WI38 (cell line): Measurements from ENCODE around the gene TRIM10.

Experiments used
- H3K4me3 ChIP-seq: 2 replicates; pipeline ENCODE4 v1.5.1; 2011; ENCODE audit warnings: low read depth, mild to moderate bottlenecking, control low read depth, low read length
- CTCF ChIP-seq: IDR thresholded peaks from 2 replicates; pipeline ENCODE4 v1.5.1; 2012; ENCODE audit warnings: low read depth, mild to moderate bottlenecking, control low read depth, low read length

The TRIM10 gene

GRCh38 chr6:30152016-30152673 is 8.9 kb downstream of the TRIM10 start:
- TF ChIP-seq CTCF, result no peak

GRCh38 chr6:30151580-30151979 is 9.4 kb downstream of the TRIM10 start:
- TF ChIP-seq CTCF, result no peak
- no peak overlapping the region for H3K4me3 ChIP-seq

More at GRCh38 chr6:30152016-30152673, 8.9 kb downstream of the TRIM10 start:
- H3K4me3 ChIP-seq, result no peak overlapping the region

GRCh38 chr6:30150671-30151395 is 10.2 kb downstream of the TRIM10 start:
- no peak for TF ChIP-seq CTCF
- H3K4me3 ChIP-seq, result no peak overlapping the region

- TF ChIP-seq CTCF, result no peak
Measured at GRCh38 chr6:30149858-30150550, 11.0 kb downstream of the TRIM10 start.

GRCh38 chr6:30149234-30149633 is 11.8 kb downstream of the TRIM10 start:
- no peak for TF ChIP-seq CTCF
- H3K4me3 ChIP-seq, result no peak overlapping the region

More at GRCh38 chr6:30149858-30150550, 11.0 kb downstream of the TRIM10 start:
- no peak overlapping the region for H3K4me3 ChIP-seq

- no peak overlapping the region for H3K4me3 ChIP-seq
- TF ChIP-seq CTCF, result no peak
Measured at GRCh38 chr6:30147096-30147495, 13.9 kb downstream of the TRIM10 start.

GRCh38 chr6:30145818-30146217 is 15.2 kb downstream of the TRIM10 start:
- H3K4me3 ChIP-seq, result no peak overlapping the region

More at GRCh38 chr6:30145818-30146217, 15.2 kb downstream of the TRIM10 start:
- no peak for TF ChIP-seq CTCF
